ENCODE measurements around the gene FCN1.

Gene FCN1

DNA sequence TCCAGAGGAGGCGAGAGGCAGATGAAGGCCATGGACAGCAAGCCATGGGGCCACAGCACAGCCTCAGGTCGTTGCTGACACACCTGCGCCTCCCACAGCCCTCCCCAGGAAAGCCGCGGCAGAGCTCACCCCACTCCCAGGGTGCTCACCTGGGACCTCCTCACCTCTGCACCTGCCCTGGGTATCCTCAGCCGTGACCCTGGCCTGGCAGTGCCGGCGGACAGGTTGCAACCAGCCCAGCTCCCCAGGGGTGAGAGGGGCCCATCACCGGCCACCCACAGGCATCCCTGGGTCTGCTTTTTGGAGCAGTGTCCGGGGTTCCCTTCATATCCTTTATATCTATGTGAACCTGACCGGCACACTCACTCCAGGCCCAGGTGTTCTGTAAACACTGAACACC is 30.4 kb upstream of the FCN1 start:
- no peak overlapping the region for H3K9ac ChIP-seq (ENCODE audit: low read length)

DNA sequence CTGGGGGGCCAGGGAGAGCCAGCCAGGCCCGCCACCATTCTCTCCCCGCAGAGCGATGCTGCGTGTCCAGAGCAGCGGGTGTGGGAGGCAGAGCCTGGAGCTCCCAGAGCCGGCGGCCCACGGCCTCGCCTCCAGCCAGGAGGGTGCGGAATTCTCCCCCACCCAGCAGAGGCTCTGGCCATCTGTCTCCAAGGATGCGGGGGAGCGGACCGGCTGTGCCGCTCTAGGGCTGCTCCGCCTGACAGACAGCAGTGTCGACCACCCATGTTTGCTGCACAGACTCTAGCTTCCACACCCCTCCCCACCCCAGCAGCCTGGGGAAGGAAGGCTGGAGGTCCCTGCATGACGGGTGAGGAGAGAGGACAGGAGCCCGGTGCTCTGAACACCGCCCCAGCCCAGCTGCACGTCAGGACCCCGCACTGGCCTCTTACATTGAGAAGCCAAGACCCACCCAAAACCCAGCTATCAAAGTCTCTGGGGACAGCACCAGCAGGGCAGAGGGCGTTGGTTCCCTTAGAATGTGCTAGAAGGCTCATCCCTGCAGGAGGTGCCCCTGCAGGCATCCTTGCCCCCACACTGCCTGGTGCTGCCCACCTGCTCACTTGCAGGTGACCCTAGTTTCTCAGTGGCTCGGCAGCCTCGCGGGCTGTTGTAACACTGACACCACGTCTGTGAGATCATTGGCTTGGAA is 29.7 kb upstream of the FCN1 start:
- no peak overlapping the region for H2AFZ ChIP-seq (ENCODE audit: low read length)
- TF ChIP-seq EZH2 (optimal IDR thresholded peaks at IDR 0.05; ENCODE audit: low read depth, low read length) (no peak), EZH2phosphoT487 (IDR thresholded peaks at IDR 0.05; ENCODE audit: low read length) (no peak)
- TF ChIP-seq, protein P1, sequence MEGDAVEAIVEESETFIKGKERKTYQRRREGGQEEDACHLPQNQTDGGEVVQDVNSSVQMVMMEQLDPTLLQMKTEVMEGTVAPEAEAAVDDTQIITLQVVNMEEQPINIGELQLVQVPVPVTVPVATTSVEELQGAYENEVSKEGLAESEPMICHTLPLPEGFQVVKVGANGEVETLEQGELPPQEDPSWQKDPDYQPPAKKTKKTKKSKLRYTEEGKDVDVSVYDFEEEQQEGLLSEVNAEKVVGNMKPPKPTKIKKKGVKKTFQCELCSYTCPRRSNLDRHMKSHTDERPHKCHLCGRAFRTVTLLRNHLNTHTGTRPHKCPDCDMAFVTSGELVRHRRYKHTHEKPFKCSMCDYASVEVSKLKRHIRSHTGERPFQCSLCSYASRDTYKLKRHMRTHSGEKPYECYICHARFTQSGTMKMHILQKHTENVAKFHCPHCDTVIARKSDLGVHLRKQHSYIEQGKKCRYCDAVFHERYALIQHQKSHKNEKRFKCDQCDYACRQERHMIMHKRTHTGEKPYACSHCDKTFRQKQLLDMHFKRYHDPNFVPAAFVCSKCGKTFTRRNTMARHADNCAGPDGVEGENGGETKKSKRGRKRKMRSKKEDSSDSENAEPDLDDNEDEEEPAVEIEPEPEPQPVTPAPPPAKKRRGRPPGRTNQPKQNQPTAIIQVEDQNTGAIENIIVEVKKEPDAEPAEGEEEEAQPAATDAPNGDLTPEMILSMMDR (IDR thresholded peaks at IDR 0.05; ENCODE audit: low read length), result no peak
- H4K20me1 ChIP-seq (ENCODE audit: insufficient read depth, low read length), result no peaks in the 10 kb centered on the region
- H3K9ac ChIP-seq (ENCODE audit: low read length), result no peak overlapping the region
- H3K79me2 ChIP-seq (ENCODE audit: low read length), result no peaks in the 10 kb centered on the region
- no peaks in the 10 kb centered on the region for H3K4me1 ChIP-seq (ENCODE audit: low read length)
- no peak overlapping the region for H3K27ac ChIP-seq (ENCODE audit: low read length)
- H3K36me3 ChIP-seq (replicated peaks; ENCODE audit: insufficient read depth, low read length), result no peaks in the 10 kb centered on the region
- DNase-seq, result no peak
- H3K4me3 ChIP-seq (ENCODE audit: low read length), result no peak overlapping the region
- peaks cover 95% of the 10 kb centered on the region for H3K27me3 ChIP-seq (replicated peaks; ENCODE audit: insufficient read depth, low read length)
- no peaks in the 10 kb centered on the region for H3K9me2 ChIP-seq (replicated peaks; ENCODE audit: insufficient read depth, low read length)
- H3F3A ChIP-seq (ENCODE audit: insufficient read depth, low read length), result no peaks in the 10 kb centered on the region
- H3K4me2 ChIP-seq (ENCODE audit: low read depth, low read length), result no peak overlapping the region
- H3K9me3 ChIP-seq (replicated peaks; ENCODE audit: insufficient read depth, low read length), result no peaks in the 10 kb centered on the region

More for the DNA sequence above, 30.4 kb upstream of the FCN1 start:
- Histone ChIP-seq H3K4me2 (ENCODE audit: low read depth, low read length) (no peak overlapping the region), H3K36me3 (replicated peaks; ENCODE audit: insufficient read depth, low read length) (no peaks in the 10 kb centered on the region), H3K9me2 (replicated peaks; ENCODE audit: insufficient read depth, low read length) (no peaks in the 10 kb centered on the region), H3F3A (ENCODE audit: insufficient read depth, low read length) (no peaks in the 10 kb centered on the region), H3K27me3 (replicated peaks; ENCODE audit: insufficient read depth, low read length) (peaks cover 93% of the 10 kb centered on the region), H3K4me1 (ENCODE audit: low read length) (no peaks in the 10 kb centered on the region), H3K27ac (ENCODE audit: low read length) (no peak overlapping the region), H3K4me3 (ENCODE audit: low read length) (no peak overlapping the region), H2AFZ (ENCODE audit: low read length) (no peak overlapping the region), H4K20me1 (ENCODE audit: insufficient read depth, low read length) (no peaks in the 10 kb centered on the region), H3K79me2 (ENCODE audit: low read length) (no peaks in the 10 kb centered on the region), H3K9me3 (replicated peaks; ENCODE audit: insufficient read depth, low read length) (no peaks in the 10 kb centered on the region)
- DNase-seq, result no peak
- no peak for TF ChIP-seq EZH2 (optimal IDR thresholded peaks at IDR 0.05; ENCODE audit: low read depth, low read length)
- TF ChIP-seq EZH2phosphoT487 (IDR thresholded peaks at IDR 0.05; ENCODE audit: low read length), result no peak
- TF ChIP-seq, protein P1 (IDR thresholded peaks at IDR 0.05; ENCODE audit: low read length), result no peak

DNA sequence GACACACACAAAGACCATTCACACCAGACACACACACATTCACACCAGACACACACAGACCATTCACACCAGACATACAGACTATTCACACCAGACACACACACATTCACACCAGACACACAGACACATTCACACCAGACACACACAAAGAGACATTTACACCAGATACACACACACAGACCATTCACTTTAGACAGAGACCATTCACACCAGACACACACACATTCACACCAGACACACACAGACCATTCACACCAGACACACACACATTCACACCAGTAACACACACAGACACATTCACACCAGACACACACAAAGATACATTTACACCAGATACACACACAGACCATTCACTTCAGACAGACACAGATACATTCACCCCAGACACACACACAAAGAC is 29.0 kb upstream of the FCN1 start:
- no peaks in the 10 kb centered on the region for H4K20me1 ChIP-seq (ENCODE audit: insufficient read depth, low read length)
- no peak overlapping the region for H3K4me3 ChIP-seq (ENCODE audit: low read length)
- H3K27me3 ChIP-seq (replicated peaks; ENCODE audit: insufficient read depth, low read length), result peaks cover 95% of the 10 kb centered on the region
- H3K9ac ChIP-seq (ENCODE audit: low read length), result no peak overlapping the region
- TF ChIP-seq, protein P1 (IDR thresholded peaks at IDR 0.05; ENCODE audit: low read length), result no peak
- TF ChIP-seq EZH2 (optimal IDR thresholded peaks at IDR 0.05; ENCODE audit: low read depth, low read length), result no peak
- TF ChIP-seq EZH2phosphoT487 (IDR thresholded peaks at IDR 0.05; ENCODE audit: low read length), result no peak
- no peaks in the 10 kb centered on the region for H3K36me3 ChIP-seq (replicated peaks; ENCODE audit: insufficient read depth, low read length)
- H3K9me2 ChIP-seq (replicated peaks; ENCODE audit: insufficient read depth, low read length), result no peaks in the 10 kb centered on the region
- H3K79me2 ChIP-seq (ENCODE audit: low read length), result no peaks in the 10 kb centered on the region
- H2AFZ ChIP-seq (ENCODE audit: low read length), result no peak overlapping the region
- H3F3A ChIP-seq (ENCODE audit: insufficient read depth, low read length), result no peaks in the 10 kb centered on the region
- no peaks in the 10 kb centered on the region for H3K9me3 ChIP-seq (replicated peaks; ENCODE audit: insufficient read depth, low read length)
- no peak overlapping the region for H3K4me2 ChIP-seq (ENCODE audit: low read depth, low read length)
- H3K4me1 ChIP-seq (ENCODE audit: low read length), result no peaks in the 10 kb centered on the region
- H3K27ac ChIP-seq (ENCODE audit: low read length), result no peak overlapping the region
- DNase-seq, result no peak
